Stimulated activated CD8-positive, alpha-beta memory T cell treated with anti-CD3 and anti-CD28 coated beads, Interleukin-7, amount 100 ng/mL, for 24 hours (primary cell): Measurements from ENCODE around the gene TRIM9.

Experiments used
- DNase-seq: peaks from one replicate; pipeline ENCODE4 v3.0.0-alpha.2; 2020; ENCODE audit warnings: low read depth

Gene TRIM9

GRCh38 chr14:51093371-51094281 lies 1.3 kb downstream of the TRIM9 start:
- DNase-seq: peak; percentile 5

- DNase-seq: no peak
Measured at GRCh38 chr14:51092965-51093364, 1.9 kb downstream of the TRIM9 start.

- DNase-seq: no peak
Measured at GRCh38 chr14:51089278-51089677, 5.6 kb downstream of the TRIM9 start.

DNA sequence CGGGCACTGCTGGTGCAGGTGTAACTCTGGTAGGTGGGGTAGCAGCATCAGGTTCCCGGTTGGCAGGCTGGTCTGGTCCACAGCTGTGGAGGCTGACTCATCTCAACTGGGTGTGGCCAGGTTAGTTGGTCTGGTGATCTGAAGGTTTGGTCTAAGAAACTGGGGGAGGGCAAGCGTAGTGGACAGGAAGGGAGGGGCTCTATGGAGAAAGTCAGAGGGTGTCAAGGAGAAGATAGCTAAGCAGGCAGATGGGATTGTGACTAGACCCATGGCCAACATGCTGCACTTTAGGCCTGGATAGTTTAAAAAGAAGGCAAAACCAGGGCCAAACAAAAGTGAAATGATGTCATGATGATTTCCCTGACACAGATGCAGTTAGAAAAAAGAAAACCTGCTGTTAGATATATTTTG lies 7.9 kb downstream of the TRIM9 start:
- DNase-seq: no peak

- DNase-seq: no peak
Measured at GRCh38 chr14:51086044-51086443, 8.9 kb downstream of the TRIM9 start.

- DNase-seq: no peak
Measured at GRCh38 chr14:51084962-51085361, 9.9 kb downstream of the TRIM9 start.

GRCh38 chr14:51084507-51084906 lies 10.4 kb downstream of the TRIM9 start:
- no peak for DNase-seq

DNA sequence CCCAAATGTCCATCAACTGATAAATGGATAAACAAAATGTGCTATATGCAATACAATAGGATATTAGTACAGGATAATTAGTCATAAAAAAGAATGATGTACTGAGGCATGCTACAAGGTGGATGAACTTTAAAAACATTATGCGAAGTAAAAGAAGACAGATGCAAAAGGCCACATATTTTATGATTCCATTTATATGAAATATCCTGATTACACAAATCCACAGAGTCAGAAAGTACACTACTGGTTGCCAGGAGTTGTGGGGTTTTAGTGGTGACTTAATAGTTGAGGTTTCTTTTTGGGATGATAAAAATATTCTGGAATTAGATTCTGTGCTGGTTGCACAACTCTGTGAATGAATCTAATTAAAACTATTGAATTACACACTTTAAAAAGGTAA lies 12.6 kb downstream of the TRIM9 start:
- DNase-seq: no peak

- no peak for DNase-seq
Measured at GRCh38 chr14:51081712-51082111, 13.2 kb downstream of the TRIM9 start.

GRCh38 chr14:51081209-51081608 lies 13.7 kb downstream of the TRIM9 start:
- no peak for DNase-seq

DNA sequence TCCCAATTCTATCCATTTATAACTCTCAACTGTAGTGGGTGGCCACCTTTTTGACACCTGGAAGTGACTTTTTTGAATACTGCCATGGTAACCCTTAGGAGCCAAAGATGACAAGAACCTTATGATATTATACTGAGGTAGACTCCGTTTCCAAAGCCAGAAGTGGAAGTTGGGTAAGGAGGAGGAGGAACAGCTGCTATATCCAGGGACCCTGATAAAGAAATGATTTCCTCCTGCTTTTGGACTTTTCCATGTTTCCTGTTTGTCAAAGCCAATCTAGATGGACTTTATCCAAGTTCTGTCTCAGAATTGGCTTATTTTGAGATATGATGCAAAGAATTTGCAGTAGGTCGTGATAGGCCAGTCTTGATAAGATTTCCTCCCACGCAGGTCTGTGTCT lies 14.3 kb downstream of the TRIM9 start:
- DNase-seq: no peak

DNA sequence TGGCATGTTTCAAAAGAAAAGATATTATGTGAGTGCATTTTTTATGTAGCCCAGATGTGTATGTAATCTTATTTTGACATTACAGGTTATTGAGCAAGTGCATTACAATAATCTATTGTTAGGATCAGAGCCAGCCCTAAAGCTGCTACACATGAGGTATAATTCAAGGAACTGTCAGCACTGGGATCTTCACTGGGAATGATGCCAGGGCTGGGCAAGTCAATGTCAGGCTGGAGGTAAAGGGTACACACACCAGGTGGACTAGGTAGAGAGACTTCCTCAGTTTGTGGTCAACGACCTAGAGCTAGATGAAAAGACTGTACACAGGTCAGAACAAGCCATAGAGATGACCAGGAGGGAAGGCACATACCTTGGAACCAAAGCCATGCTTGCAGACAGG lies 15.4 kb downstream of the TRIM9 start:
- DNase-seq: no peak

DNA sequence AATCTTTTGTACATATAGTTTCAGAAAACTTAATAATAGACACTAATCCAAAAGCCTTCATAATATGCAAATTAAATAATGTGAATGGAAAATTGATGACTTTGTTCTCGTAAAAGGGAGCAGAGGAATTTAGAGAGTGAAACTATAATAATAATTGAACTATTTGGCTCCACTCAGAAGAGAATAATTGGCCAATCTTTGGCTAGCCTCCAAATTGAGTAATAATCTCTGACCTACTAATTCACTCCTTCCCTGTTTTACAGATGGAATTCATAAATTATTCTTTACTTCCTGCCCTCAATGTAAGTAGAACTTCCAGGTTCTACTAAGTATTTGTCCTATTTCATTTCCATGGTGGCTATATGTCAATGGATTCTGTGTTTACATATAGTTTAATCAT lies 15.8 kb downstream of the TRIM9 start:
- DNase-seq: no peak

DNA sequence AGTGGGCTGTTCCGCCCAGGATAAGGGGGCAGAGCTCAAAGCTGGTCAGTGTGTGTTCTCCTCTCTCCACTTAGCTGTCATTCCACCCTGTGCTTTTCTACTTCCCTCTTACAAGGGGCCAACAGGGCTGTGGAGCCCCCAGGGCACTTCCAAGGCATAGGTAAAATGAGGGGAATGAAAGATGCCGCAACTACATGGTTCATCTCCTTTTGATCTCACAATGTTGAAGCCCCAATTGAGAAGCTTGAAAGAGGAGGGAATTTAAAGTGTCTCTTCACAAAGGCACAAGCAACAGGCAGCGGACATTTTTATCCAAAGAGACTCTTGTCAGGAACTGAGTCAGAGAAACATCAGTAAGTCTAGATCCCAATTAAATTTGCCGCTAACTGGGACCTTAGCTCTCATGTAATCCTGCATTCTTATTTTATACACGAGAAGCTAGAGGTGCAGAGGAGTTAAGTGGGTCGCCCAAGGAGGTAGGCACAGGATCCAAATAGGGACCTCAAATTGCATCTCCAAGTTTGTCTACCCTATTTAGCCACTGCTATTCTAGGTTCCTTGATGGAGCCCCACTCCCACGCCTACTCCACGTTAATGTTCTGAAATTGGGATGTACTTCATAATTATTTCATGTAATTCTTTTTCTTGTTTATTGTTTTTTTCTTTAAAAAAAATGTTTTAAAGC lies 20.1 kb downstream of the TRIM9 start:
- no peak for DNase-seq

- no peak for DNase-seq
Measured at GRCh38 chr14:51073731-51074130, 21.2 kb downstream of the TRIM9 start.

GRCh38 chr14:51072976-51073375 lies 21.9 kb downstream of the TRIM9 start:
- no peak for DNase-seq

DNA sequence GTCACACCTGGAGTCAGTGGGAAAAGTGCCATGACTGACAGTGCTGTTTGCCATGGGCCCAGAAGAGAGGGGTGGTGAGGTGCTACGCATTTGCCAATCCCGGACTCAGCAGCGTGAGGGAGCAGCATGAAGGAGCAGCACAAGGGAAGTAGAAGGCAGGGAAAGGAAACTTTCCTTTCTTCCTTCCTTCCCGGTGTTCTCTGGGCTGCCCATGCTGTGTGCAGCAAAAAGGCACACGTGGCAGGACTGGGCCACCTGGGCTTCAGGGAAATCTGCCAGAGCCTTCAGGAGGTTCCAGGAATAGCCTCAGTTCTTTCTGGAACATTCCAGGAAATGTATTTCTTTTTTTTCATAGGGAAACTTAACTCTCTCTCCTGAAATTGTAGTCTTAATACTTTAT lies 23.0 kb downstream of the TRIM9 start:
- no peak for DNase-seq

DNA sequence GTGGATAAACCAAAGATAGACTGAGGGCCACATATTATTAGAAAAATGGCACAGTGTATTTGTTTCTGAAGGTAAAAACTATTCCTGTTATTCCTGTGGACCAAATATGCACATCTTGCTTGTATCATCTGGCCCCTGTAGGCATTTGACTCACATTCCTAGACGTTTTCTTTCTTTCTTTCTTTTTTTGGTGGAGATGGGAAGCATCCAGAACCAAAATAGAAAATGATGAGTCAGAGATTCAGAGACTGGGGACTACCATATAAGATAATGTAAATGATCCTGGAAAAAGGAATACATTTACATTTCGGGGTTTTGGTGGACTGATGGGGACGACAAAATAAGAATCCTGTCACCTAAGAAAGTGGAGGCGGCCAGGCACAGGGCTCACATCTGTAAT lies 24.2 kb downstream of the TRIM9 start:
- DNase-seq: no peak

DNA sequence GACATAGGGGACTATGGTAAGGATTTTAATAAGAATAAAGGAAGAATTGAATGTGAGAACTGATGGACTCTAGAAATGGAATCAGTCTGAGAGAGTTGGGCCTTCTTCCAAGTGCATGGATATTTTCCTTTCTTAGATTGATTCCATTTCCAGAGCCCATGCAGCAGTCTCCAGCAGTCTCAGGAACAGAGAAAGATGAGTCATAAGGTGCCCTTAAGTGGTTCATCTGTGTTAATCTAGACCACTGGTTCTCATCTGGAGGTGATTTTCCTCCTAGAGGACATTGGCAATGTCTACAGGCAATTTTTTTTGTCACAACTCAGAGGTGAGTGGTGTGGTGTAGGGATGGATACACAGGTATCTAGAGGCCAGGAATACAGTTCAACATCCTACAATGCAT lies 25.9 kb downstream of the TRIM9 start:
- DNase-seq: no peak

- DNase-seq: no peak
Measured at GRCh38 chr14:51068268-51068667, 26.6 kb downstream of the TRIM9 start.

DNA sequence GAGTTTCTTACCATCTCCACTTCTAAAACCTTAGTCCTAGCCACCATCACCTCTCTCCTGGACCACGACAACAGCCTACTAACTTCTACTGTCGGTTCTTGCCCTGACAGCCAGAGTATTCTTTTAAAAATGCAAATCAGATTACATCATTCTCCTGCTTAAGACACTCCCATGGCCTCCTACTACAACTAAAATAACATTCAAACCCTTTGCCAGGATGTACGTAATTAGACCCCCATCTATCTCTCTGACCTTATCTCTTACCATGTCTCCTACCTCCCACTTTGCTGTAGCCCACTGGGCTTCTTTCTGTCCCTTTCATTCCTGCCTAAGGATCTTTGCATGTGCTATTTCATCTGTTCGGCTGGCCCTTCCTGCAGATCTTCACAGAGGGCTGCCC lies 27.6 kb downstream of the TRIM9 start:
- DNase-seq: no peak

DNA sequence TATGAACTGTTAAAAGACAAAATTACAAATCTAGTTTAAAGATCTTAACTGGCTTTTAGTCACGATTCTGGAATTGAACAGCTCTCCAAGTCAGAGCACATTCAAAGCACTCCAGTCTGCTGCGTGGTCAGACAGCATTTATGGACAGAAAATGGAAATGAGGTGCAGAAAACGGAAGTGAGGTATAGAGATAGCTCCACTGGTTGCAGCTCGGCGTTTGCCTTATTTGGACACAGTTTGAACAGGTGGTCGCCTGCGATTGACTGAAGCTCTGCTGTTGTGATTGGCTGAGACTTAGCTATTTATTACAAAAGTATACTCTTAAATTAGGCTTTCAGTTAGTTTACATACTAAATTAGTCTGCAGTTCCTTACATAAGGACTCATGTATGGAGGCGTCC lies 28.3 kb downstream of the TRIM9 start:
- DNase-seq: no peak

- no peak for DNase-seq
Measured at GRCh38 chr14:51059032-51059431, 35.9 kb downstream of the TRIM9 start.

GRCh38 chr14:51058382-51058781 lies 36.5 kb downstream of the TRIM9 start:
- DNase-seq: no peak
